Measurements from ENCODE around the gene NCAPD3. TPM values are rescaled to one million over a fixed set of nuclear protein-coding genes. Genes with fewer than 3 reads are reported as not detected.
"Not testable (repeated sequence)": the region's sequence is repeated elsewhere in the genome, so short reads cannot be mapped to it uniquely, and the experiment has no call there.

NCAPD3 gene
- total and polyA plus RNA-seq, 4 donors, result 14.1 to 35.4 (median 24.2) TPM

- Histone ChIP-seq H3K27ac (ENCODE audit: low read depth in 1 of 2, low read length in 2 of 2) (no peak overlapping the region), H3K9ac (ENCODE audit: low read depth in 1 of 2, low read length in 2 of 2) (no peak overlapping the region), H3K36me3 (ENCODE audit: control insufficient read depth in 4 of 4, insufficient read depth in 3 of 4, low read depth in 1 of 4, low read length in 3 of 4) (no peaks in the 10 kb centered on the region), H3K4me3 (ENCODE audit: low read depth in 1 of 3, low read length in 3 of 3) (no peak overlapping the region), H3K4me1 (ENCODE audit: control insufficient read depth in 4 of 4, insufficient read depth in 4 of 4, low read length in 3 of 4) (no peaks in the 10 kb centered on the region), H3K9me3 (ENCODE audit: control insufficient read depth in 4 of 4, low read length in 3 of 4) (no peaks in the 10 kb centered on the region), H3K27me3 (ENCODE audit: control insufficient read depth in 4 of 4, insufficient read depth in 4 of 4, low read length in 3 of 4) (no peaks in the 10 kb centered on the region)
- no peak for TF ChIP-seq GABPA (IDR thresholded peaks at IDR 0.05 in 1 of 2, conservative IDR thresholded peaks at IDR 0.05 in 1 of 2)
- no peak for DNase-seq (ENCODE audit: low spot score)
Observed at GRCh38 chr11:134118006-134118405, 105.8 kb downstream of the NCAPD3 start.

GRCh38 chr11:134116210-134116609, 107.6 kb downstream of the NCAPD3 start:
- H3K9ac ChIP-seq (ENCODE audit: low read depth in 1 of 2, low read length in 2 of 2), result no peak overlapping the region
- no peak overlapping the region for H3K4me3 ChIP-seq (ENCODE audit: low read depth in 1 of 3, low read length in 3 of 3)
- WGBS, result 81% methylated on average over 1 of the region's 1 CpG
- H3K4me1 ChIP-seq (ENCODE audit: control insufficient read depth in 4 of 4, insufficient read depth in 4 of 4, low read length in 3 of 4), result no peaks in the 10 kb centered on the region
- no peak overlapping the region for H3K27ac ChIP-seq (ENCODE audit: low read depth in 1 of 2, low read length in 2 of 2)
- H3K27me3 ChIP-seq (ENCODE audit: control insufficient read depth in 4 of 4, insufficient read depth in 4 of 4, low read length in 3 of 4), result no peaks in the 10 kb centered on the region
- no peak for TF ChIP-seq CTCF (IDR thresholded peaks at IDR 0.05; ENCODE audit: low read depth, low read length, missing input control)
- no peak for TF ChIP-seq JUND (IDR thresholded peaks at IDR 0.05)
- no peak for TF ChIP-seq FOXA2 (IDR thresholded peaks at IDR 0.05)
- TF ChIP-seq FOXA1 (IDR thresholded peaks at IDR 0.05), result no peak
- TF ChIP-seq YY1 (IDR thresholded peaks at IDR 0.05), result no peak
- TF ChIP-seq NR2F2 (IDR thresholded peaks at IDR 0.05), result no peak
- TF ChIP-seq REST (IDR thresholded peaks at IDR 0.05), result no peak
- TF ChIP-seq EGR1 (IDR thresholded peaks at IDR 0.05; ENCODE audit: low read depth in 2 of 2), result no peak
- no peak for TF ChIP-seq ATF3 (IDR thresholded peaks at IDR 0.05)
- TF ChIP-seq HNF4A (conservative IDR thresholded peaks at IDR 0.05), result no peak
- no peak for TF ChIP-seq MAX (IDR thresholded peaks at IDR 0.05)
- no peak for TF ChIP-seq RAD21 (IDR thresholded peaks at IDR 0.05)
- no peak for TF ChIP-seq RXRA (IDR thresholded peaks at IDR 0.05)
- TF ChIP-seq SP1 (IDR thresholded peaks at IDR 0.05), result no peak
- no peak for TF ChIP-seq ZBTB33 (IDR thresholded peaks at IDR 0.05)
- TF ChIP-seq HNF4G (IDR thresholded peaks at IDR 0.05), result no peak
- no peaks in the 10 kb centered on the region for H3K9me3 ChIP-seq (ENCODE audit: control insufficient read depth in 4 of 4, low read length in 3 of 4)
- no peaks in the 10 kb centered on the region for H3K36me3 ChIP-seq (ENCODE audit: control insufficient read depth in 4 of 4, insufficient read depth in 3 of 4, low read depth in 1 of 4, low read length in 3 of 4)
- no peak for DNase-seq (ENCODE audit: low spot score)

- not testable (repeated sequence) for H3K27me3 ChIP-seq (ENCODE audit: control insufficient read depth in 4 of 4, insufficient read depth in 4 of 4, low read length in 3 of 4); H3K9ac ChIP-seq (ENCODE audit: low read depth in 1 of 2, low read length in 2 of 2); H3K4me1 ChIP-seq (ENCODE audit: control insufficient read depth in 4 of 4, insufficient read depth in 4 of 4, low read length in 3 of 4); H3K4me3 ChIP-seq (ENCODE audit: low read depth in 1 of 3, low read length in 3 of 3); DNase-seq (ENCODE audit: low spot score); H3K36me3 ChIP-seq (ENCODE audit: control insufficient read depth in 4 of 4, insufficient read depth in 3 of 4, low read depth in 1 of 4, low read length in 3 of 4); H3K9me3 ChIP-seq (ENCODE audit: control insufficient read depth in 4 of 4, low read length in 3 of 4); H3K27ac ChIP-seq (ENCODE audit: low read depth in 1 of 2, low read length in 2 of 2)
- 94% methylated on average over 1 of the region's 1 CpG for whole genome bisulfite sequencing
Observed at GRCh38 chr11:134113787-134114186, 110.0 kb downstream of the NCAPD3 start.

All from liver (tissue), 9 donors.